HG03460 (cell line): ENCODE data around the gene SLC25A40.

Experiments used
- ATAC-seq: cut with Tn5 transposase; IDR thresholded peaks from one replicate; pipeline ENCODE4 v1.9.1; 2021; ENCODE audit not compliant: unreplicated experiment

SLC25A40 gene

DNA sequence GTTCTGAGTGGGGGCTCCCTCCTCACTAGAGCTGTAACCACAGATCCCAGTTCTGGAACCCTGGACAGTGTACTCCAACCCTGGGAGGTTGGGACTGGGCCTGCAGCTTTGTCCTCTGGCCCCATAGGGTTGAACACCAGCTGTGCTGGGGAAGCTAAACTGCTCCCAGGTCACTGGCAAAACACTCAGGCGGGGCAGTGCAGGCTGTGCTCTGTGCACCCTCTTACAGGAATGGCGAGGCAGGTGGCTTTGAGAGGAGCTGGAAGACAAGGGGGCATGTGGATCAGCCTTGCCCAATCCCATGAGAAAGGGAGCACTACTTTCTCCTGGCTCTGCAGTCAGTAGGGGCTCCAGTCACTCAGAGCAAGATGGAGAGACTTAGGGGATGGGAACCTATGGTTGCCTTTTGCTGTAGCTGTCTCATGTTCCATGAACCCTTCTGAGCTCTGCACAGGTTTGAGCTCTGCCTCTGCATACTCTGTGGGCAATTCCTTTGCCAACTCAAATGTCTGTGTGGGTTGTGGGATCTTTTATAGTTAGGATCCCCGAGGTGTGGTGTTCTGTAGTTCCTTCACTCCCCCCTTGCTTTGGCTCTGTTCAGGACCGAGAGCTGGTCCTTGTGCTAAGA, 90.7 kb downstream of the SLC25A40 start:
- no peak for ATAC-seq

DNA sequence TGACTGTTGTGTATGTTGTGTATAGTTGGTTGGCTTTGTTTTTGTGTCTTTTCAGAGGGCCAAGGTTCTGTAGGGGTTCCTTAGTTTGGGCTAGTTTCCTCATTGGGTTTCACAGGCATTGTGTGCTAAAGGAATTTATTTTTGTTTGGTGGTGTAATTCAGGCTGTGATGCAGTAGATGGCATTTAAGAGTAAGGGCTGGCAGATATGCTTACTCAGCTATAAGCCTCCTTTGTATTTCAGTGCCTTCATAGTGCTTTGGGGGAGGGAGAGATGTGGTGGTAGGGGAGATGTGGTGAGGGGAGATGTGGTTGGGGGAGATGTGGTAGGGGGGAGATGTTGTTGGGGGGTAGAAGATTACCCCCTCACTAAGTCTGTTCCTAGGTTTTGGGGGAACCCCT, 91.7 kb downstream of the SLC25A40 start:
- ATAC-seq: no peak
